NCI-H2081 (cell line): ENCODE measurements around the gene LRTM2.

Experiments used
- DNase-seq, 2 experiments: peaks; one replicate each; lab custom pipeline; 2025; lab: John Stamatoyannopoulos, UW

LRTM2 gene

DNA sequence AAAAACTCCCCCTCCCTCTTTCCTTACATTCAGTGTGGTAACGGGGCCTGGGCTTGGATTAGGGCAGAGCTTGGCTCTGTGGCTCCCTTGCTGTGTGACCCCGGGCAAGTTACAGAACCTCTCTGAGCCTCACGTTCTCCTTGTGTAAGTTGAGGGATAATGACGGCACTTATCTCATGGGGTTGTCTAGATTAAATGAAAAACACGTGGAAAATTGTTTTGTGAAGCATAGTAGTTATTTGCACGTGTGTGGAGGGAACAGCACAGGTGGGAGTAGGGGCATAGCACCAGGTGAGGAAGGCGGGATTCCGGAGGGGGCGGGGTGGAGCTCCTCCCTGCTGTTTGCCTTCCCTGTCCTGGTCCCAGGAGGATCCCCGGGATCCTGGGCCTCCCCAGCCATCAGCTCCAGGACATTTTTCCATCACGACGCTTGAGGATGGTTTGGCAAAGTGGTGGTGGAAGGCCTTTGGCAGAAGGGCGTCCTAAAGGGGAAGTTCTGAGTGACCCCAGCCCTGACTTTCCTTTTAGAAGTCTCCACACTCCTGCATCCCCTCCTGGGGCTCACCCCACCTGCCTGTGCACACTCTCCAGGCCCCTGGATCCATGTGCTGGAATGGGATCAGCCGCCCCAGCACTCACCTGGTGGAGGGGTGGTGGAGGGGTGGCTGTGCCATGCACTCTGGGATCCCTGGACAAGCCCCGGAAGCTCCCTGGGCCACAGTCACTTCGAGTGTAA is 22.7 kb downstream of the LRTM2 start:
- DNase-seq, result no peak

DNA sequence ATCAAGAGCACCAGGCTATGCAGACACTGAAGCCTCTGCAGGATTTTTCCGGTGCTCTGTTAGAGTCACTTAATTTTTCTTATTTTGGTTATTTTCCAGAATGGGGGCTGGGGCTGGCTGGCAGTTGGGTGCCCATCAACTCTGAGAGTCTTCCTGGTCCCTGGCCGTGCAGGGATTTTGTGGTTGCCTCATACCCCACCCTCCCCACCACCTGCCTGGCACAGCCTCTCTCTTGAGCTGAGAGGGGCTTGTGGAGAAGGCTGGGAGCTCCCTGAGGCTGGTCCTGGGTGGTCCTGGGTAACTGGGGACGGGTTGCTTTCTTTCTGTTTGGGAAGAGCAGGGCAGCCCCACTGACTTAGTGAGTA is 23.3 kb downstream of the LRTM2 start:
- no peak for DNase-seq

DNA sequence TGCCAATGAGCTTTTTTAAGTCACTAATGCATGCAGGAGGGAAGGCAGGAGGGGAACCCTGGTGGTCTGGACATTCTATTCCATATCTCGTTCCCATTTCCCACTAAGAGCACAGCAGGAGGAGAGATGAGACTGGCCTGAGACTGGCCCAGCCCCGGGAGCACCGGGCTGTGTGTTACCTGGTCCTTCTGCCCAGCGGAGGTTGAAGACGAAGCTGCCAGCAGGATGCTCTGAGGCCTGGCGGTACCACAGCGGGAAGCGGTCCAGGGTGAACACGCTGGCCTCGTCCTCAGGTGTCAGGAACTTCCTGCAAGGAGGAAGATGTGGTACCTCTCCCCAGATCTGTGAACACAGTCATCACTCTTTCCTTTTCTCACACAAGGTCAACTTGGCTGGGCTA is 23.9 kb downstream of the LRTM2 start:
- no peak for DNase-seq

- no peak for DNase-seq
These were observed 24.5 kb downstream of the LRTM2 start for GRCh38 chr12:1844661-1845409.

GRCh38 chr12:1845427-1845826 is 25.1 kb downstream of the LRTM2 start:
- DNase-seq, result no peak

- no peak for DNase-seq
These were observed 25.5 kb downstream of the LRTM2 start for GRCh38 chr12:1845886-1846285.

DNA sequence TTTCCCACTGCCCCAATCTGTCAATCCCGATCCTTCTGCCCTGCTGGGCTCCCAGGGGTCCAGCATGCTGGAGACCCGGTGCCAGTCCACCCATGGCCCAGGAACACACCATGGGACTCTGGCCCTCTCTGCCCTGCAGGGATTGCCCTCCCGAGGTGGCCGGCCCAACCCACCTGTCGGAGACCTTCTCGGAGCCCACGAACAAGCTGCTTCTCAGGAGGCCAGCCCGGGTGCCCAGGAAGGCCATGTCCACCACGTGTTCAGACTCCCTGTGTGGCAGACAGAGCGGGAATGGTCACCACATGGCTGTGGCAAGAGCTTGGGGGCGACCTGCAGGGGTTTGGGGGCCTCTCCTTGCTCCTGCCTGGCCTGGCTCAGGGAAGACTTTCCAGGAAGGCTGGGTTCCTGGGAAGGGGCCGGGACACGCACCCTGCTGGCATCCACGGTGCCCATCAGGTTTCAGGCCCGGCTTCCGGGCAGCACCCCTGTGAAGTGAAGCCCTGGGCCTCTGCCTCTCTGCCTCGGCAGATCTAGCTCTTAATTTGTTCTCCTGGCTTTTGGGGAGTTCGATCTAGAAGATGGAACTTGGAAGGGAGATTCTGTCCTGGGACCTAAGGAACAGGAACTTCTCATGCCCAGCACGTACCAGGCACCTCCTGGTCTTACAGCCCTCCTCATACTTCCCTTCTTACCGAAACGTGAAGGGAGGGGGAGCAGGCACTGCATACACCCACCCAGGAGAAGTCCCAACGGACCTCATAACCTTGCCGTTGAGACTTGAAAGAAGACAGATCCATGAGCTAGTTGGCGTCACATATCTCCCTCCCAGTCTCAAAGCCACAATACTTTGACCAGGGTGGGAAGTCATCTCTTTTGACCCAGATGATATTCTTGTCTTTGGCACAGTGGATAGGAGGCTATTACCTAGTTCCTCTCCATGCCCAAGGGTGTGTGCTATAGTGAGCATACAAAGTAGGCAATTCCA is 26.3 kb downstream of the LRTM2 start:
- no peak for DNase-seq

DNA sequence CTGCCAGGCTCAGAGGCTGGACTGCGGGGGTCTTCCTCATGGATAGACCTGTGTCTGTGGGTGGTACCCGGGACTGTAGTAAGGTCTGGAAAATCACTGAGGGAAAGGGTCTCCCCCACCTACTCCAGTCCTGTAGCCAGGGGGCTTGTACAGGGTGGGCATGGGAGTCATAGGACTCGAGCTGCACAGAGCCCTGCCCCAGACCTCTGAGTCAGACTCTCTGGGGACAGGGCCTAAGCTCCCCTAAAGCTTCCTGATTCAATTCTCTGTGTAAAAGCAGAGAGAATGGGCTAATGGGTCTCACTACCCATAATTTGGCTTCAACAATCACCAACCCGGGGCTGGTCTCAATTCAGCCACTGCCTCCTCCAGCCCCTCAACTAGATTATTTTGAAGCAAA is 27.0 kb downstream of the LRTM2 start:
- DNase-seq, result no peak

- DNase-seq, result no peak
These were observed 27.8 kb downstream of the LRTM2 start for GRCh38 chr12:1848146-1848545.

DNA sequence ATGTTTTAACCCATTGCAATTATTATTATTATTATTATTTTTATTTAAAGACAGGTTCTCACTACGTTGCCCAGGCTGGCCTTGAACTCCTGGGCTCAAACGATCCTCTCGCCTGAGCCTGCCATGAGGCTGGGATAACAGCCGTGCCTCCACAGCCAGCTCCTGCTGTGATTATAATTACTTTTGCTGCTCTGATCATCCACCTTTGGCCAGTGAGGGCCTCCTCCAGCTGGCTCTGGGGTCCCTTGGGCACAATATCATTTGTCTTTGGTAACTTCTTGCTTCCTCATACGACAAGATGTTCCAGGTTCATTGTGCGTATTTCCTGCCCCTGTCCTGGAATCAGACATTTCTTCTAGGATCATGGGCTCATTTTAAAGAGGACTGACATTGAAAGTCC is 28.4 kb downstream of the LRTM2 start:
- no peak for DNase-seq

DNA sequence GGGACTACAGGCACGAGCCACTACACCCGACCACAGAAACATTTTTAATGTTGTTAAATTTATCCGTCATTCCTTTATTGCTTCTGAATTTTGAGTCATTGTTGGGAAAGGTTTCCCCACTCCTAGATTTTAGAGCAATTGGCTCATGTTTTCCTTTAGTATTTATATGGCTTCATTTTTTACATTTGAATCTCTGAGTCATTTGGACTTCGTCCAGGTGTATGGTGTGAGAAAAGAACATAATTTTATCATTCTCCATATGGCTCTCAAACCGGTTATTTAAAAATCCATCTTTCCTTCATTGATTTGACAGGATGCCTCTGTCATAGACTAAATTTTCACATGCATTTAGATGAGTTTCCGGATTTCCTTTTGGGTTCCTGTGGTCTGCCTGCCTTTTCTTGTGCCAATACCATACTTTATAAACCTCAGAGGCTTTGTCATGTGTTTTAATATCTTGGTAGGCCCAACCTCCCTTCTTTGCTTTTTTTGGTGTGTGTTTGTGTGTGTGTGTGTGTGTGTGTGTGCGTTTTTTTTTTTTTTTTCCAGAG is 30.9 kb downstream of the LRTM2 start:
- no peak for DNase-seq

DNA sequence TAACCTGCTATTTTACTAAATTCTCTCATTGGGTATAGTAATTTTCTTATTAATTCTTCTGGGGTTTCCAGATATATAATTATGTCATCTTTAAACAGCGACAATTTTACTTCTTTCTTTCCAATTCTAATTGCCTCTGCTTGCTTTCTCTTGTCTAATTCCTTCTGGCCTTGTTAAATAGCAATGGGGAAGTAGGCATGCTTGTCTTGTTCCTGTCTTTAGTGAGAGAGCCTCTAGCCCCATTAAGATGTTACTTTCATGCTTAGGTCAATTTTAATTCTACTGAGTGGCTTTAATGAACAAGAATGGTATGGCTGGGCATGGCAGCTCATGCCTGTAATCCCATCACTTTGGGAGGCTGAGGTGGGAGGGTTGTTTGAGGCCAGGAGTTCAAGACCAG is 31.7 kb downstream of the LRTM2 start:
- no peak for DNase-seq

DNA sequence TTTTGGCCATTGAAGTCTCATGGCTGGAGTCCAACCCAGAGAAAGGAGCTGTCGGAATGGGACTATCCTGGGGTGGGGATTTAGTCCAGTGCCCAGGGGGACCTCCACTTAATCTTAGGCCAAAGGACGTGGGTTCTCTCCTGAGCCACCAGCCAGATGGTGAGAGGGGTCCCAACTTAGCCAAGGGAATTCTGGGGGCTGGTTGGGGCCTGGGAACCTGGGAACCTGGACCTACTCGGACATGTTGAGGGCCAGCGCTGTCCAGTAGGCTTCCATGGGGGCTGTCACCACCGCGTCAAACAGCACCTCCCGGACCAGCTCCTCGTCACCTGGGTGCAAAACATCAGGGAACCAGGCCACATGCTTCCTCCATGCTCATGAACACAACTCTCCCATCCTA is 33.4 kb downstream of the LRTM2 start:
- no peak for DNase-seq

GRCh38 chr12:1855241-1855640 is 34.9 kb downstream of the LRTM2 start:
- no peak for DNase-seq

- no peak for DNase-seq
These were observed 36.7 kb downstream of the LRTM2 start for GRCh38 chr12:1857086-1857485.

GRCh38 chr12:1857821-1858220 is 37.5 kb downstream of the LRTM2 start:
- DNase-seq, result no peak

- DNase-seq, result no peak
These were observed 38.1 kb downstream of the LRTM2 start for GRCh38 chr12:1858456-1858855.

DNA sequence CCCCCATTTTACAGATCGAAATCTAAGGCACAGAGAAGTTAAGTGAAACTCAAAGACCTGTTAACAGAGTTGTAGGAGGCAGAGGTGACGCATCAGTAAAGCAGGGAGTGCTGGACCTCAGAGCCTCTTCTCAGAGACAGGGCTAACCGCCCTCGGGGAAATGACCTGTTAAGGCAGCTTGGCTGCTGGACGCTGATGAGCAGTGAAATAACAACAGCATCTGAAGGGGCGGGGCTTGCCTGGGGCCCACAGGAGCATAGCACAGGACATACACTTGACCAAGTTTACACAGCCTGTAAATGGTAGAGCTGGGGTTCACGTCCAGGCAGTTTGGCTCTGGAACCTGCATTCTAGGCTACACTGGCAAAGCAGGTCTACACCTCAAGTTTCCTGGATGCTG is 39.3 kb downstream of the LRTM2 start:
- DNase-seq, result no peak

DNA sequence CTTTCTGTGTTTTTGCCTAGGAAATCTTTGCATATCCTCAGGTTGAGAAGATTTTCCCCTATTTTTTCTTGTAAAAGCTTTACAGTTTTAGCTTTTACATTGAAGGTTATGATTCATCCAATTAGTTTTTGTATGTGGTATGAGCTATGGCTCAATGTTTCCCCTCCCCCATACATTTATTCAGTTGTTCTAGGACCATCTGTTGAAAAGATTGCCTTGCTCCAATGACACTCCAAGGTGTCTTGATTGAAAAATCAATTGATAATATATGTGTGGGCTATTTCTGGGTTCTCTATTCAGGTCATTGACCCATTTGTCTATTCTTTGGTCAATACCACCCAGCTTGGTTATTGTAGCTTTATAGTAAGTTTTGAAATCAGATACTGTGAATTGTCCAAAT is 42.6 kb downstream of the LRTM2 start:
- DNase-seq, result no peak

DNA sequence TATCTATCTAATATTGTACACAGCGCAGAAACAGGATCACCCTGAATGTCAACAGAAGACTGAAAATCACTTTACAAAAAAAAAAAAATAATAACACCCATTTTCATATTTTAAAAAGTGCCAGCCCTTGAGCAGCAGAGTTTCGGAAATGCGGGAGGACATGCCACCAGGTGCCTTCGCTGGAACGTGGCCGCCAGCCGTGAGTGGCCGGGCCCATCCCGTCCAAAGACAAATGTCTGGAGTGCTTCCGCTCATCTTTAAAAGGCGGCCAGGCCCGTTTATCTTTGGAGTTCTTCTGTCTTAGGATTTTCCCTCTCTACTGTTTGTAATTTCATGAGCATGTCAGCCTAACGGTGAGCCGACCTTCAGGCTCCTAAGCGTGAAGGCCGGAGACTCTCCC is 43.5 kb downstream of the LRTM2 start:
- no peak for DNase-seq

DNA sequence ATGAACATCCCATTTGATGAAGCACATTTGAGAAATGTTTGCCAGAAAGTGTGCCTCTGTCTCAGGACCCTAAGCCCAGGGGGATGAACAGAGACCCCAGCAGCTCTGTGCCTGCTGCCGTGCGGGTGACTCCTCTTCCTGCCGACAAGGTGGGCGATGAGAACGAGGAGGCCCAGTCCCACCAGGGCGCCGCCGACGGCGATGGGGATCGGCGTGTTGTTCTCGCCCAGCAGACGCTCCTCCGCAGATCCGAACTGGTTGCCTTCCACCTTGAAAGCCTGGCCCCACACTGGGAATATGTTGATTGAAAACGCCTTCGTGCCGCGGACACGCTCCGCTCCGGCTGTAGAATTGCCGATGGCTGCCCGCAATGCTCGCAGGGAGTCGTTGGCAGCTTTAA is 44.1 kb downstream of the LRTM2 start:
- DNase-seq, result no peak

DNA sequence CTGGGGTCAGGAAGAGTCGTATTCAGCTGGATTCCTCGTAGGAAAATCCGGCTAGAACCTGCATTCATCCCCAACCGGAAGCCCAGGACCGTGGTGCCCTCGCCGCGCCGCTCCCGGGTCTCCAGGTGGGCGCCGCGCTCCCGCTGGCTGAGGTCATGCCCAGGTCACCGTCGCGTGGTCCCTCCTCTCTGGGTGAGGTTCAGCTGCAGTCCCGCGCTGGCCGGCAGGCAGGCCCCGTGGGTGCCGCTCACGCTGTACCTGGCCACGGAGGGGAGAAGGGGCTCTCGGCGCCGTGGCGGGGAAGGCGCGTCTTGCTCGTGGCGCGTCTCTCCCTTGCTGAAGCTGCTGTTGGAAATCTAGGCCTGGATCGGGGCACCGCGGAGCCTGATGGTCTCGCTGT is 44.5 kb downstream of the LRTM2 start:
- no peak for DNase-seq
